Measurements from ENCODE around the gene CALY.

- TF ChIP-seq CTCF (IDR thresholded peaks at IDR 0.05; ENCODE audit: insufficient read depth, low read length, poor library complexity, severe bottlenecking) (no peak), EZH2phosphoT487 (conservative IDR thresholded peaks at IDR 0.05; ENCODE audit: low read length) (no peak)
These were observed 28.1 kb downstream of the CALY start, which contains the start of the genes TUBGCP2 and ZNF511 for GRCh38 chr10:133308421-133309099.
